PFSK-1 (cell line): ENCODE data around the gene BTBD16.

ENCODE experiments used
- FOXP2 ChIP-seq: optimal IDR thresholded peaks from 2 replicates; pipeline ENCODE3; 2011; ENCODE audit warnings: borderline replicate concordance, control low read depth, inconsistent platforms; ENCODE audit not compliant: insufficient read depth; ENCODE audit errors: extremely low read length, extremely low read depth
- POLR2AphosphoS5 ChIP-seq: IDR thresholded peaks from 2 replicates; pipeline ENCODE4 v1.6.1; 2012; ENCODE audit warnings: low read depth, mild to moderate bottlenecking, control low read depth, low read length, moderate library complexity
- REST ChIP-seq, 2 experiments: IDR thresholded peaks; 2 replicates each; pipeline versions ENCODE4 v1.6.1 to v1.8.0; 2011 to 2012; ENCODE audit warnings: low read depth in 2 of 2, low read length in 2 of 2, control low read depth in 1 of 2, inconsistent platforms in 1 of 2, mild to moderate bottlenecking in 1 of 2, moderate library complexity in 1 of 2; ENCODE audit not compliant: insufficient read depth in 1 of 2
- SIN3A ChIP-seq: IDR thresholded peaks from 2 replicates; pipeline ENCODE4 v1.6.1; 2012; ENCODE audit warnings: mild to moderate bottlenecking, low read length, moderate library complexity, borderline replicate concordance; ENCODE audit not compliant: insufficient read depth
- TAF1 ChIP-seq: IDR thresholded peaks from 2 replicates; pipeline ENCODE4 v1.6.1; 2012; ENCODE audit warnings: low read length, control low read depth, borderline replicate concordance; ENCODE audit not compliant: insufficient read depth

Gene BTBD16

GRCh38 chr10:122343936-122344335 is 72.8 kb downstream of the BTBD16 start:
- TF ChIP-seq TAF1: no peak
- no peak for TF ChIP-seq FOXP2
- no peak for TF ChIP-seq REST (IDR thresholded peaks at IDR 0.05; ENCODE audit: insufficient read depth in 1 of 2, low read depth in 2 of 2, low read length in 2 of 2)
- no peak for TF ChIP-seq POLR2AphosphoS5
- no peak for TF ChIP-seq SIN3A

GRCh38 chr10:122344741-122345258 is 73.7 kb downstream of the BTBD16 start:
- TF ChIP-seq REST (IDR thresholded peaks at IDR 0.05; ENCODE audit: insufficient read depth in 1 of 2, low read depth in 2 of 2, low read length in 2 of 2) (no peak), FOXP2 (no peak), SIN3A (no peak), POLR2AphosphoS5 (no peak), TAF1 (no peak)

GRCh38 chr10:122346326-122346950 is 75.3 kb downstream of the BTBD16 start:
- TF ChIP-seq SIN3A (no peak), TAF1 (no peak), FOXP2 (no peak), REST (IDR thresholded peaks at IDR 0.05; ENCODE audit: insufficient read depth in 1 of 2, low read depth in 2 of 2, low read length in 2 of 2) (no peak), POLR2AphosphoS5 (no peak)

GRCh38 chr10:122347170-122347841 is 76.2 kb downstream of the BTBD16 start:
- TF ChIP-seq FOXP2 (no peak), SIN3A (no peak), POLR2AphosphoS5 (no peak), REST (IDR thresholded peaks at IDR 0.05; ENCODE audit: insufficient read depth in 1 of 2, low read depth in 2 of 2, low read length in 2 of 2) (no peak), TAF1 (no peak)
